AG09319 (cell line): ENCODE results near the gene KIAA1549.
"Not testable (repeated sequence)": the region's sequence is repeated elsewhere in the genome, so short reads cannot be mapped to it uniquely, and the experiment has no call there.

Experiments
- DNase-seq: peaks from one replicate; pipeline ENCODE4 v3.0.0-alpha.2; 2010; ENCODE audit warnings: low read depth; ENCODE audit errors: extremely low read depth
- TF ChIP-seq, protein P1 (sequence below): IDR thresholded peaks from 2 replicates; pipeline ENCODE4 v1.5.1; 2011; ENCODE audit warnings: low read depth, mild to moderate bottlenecking, inconsistent platforms, low read length, moderate library complexity

KIAA1549 gene

DNA sequence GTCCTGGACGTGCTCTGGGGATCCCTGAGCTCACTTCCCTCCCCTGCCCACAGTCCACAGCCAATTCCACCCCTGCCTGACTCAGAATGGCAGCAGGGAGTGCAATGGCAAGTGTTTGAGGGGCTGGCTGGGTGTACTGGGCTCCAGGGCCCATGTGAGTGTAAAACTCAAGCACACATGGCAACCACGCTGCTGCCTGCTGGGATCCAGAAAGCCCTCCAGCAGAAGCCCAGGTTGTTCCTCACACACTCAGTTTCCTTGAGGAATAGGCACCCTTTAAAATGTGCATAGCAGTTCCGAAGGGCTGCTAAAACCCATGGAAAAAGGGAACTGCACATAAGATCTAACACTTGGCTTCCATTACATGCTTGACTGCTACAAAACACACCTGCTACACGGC, 171.8 kb downstream of the KIAA1549 start:
- no peak for DNase-seq
- TF ChIP-seq, protein P1, sequence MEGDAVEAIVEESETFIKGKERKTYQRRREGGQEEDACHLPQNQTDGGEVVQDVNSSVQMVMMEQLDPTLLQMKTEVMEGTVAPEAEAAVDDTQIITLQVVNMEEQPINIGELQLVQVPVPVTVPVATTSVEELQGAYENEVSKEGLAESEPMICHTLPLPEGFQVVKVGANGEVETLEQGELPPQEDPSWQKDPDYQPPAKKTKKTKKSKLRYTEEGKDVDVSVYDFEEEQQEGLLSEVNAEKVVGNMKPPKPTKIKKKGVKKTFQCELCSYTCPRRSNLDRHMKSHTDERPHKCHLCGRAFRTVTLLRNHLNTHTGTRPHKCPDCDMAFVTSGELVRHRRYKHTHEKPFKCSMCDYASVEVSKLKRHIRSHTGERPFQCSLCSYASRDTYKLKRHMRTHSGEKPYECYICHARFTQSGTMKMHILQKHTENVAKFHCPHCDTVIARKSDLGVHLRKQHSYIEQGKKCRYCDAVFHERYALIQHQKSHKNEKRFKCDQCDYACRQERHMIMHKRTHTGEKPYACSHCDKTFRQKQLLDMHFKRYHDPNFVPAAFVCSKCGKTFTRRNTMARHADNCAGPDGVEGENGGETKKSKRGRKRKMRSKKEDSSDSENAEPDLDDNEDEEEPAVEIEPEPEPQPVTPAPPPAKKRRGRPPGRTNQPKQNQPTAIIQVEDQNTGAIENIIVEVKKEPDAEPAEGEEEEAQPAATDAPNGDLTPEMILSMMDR = no peak

DNA sequence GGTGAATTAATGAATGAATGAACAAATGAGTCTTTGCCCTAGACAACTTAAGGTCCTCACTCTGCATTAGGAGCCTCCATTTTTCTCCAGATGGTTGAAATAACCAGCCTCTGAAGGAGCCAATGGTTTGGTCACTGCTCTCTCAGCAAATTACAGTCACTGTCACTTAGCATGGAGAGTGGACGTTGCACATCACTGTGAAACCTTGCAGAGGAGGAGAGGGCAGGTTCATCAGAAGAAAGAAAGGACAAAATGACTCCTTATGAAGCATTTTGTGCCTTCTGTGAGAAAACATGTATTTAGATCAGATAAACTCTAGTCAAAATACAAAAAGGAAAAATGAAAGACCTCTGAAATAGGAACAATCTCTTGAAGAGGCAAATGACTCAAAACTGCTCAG, 176.6 kb downstream of the KIAA1549 start:
- TF ChIP-seq, protein P1 = no peak
- no peak for DNase-seq

DNA sequence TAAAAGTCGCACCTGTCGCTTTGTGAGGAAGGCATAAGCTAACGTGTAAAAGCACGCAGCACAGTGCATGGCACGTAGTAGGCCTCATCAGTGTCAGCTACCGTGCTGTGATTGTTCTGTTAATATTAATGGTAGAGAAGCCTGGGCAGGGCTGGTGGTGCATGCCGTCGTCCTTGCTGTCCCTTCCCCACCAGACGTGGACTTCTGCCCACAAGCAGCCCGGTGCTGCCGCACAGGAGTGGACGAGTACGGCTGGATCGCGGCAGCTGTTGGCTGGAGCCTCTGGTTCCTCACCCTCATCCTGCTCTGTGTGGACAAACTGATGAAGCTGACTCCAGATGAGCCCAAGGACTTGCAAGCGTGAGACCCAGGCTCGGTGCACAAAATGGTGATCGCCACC, 178.5 kb downstream of the KIAA1549 start:
- DNase-seq = no peak
- TF ChIP-seq, protein P1 = no peak

DNA sequence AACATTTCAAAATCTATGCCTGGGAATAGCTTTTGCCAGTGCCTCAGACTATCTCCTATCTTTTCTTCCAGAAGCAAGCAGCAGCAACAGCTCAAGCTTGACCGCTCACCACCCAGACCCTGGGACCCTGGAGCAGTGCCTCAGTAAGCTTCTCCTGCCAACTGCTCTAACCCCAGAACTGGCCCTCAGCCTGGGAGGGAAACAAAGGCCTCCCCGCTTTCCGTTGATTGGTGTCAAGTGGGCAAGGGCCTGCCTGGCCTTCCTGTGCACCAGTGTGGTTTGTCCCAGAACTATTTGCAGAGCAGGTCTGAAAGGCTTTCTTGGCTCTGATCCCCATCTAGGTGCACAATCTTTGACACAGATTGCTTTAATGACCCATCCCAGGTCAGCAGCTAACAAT, 179.9 kb downstream of the KIAA1549 start:
- TF ChIP-seq, protein P1 = no peak
- DNase-seq = no peak

DNA sequence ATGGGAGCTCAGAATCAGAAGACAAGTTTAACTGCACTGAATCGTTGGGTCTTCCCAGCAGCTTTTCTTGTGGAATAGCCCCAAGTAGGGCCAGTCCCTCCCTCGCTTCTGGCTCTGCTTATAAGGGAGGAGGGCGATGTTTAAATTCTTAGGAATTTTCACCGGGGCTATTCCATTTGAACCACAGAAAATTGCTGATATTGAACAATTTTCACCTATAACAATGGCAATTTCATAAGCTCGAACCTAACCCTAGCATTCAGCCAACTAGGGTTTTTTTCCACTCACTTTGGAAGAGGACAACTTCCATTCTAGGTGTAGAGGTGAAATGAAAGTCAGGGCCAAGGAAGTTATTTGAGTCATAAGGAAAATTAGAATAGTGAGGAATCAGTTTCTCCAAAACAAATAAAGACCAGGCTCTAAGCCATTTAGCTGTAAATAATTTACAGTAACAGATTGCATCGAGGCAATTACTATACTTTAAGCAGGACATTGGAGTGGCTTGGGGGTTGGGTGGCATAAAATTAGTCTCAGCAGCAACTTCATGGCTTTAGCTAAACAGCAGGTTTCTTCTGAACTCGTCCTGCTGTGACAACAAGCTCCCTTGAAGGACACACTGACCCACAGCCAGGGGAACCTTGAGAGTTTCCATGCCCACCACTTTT, 181.7 kb downstream of the KIAA1549 start:
- TF ChIP-seq, protein P1 = no peak
- DNase-seq = no peak

DNA sequence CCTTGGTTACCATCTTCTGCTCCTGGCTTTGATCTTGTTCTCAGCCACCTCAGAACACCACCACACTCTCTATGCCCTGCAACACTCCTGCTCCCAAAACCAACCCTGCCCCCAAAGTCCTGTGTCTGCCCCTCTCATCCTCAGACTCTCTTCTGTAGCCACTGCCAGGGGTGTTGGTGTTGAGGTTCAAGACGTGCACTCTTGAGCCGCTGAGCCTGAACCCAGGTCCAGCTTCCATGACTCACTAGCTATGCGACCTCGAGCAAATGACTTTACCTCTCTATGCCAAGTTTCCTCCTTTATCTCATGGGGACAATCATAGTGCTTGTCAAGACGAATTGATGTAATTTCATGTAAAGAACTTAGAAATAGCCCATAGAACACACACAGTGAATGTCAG, 182.4 kb downstream of the KIAA1549 start:
- TF ChIP-seq, protein P1 = no peak
- no peak for DNase-seq

DNA sequence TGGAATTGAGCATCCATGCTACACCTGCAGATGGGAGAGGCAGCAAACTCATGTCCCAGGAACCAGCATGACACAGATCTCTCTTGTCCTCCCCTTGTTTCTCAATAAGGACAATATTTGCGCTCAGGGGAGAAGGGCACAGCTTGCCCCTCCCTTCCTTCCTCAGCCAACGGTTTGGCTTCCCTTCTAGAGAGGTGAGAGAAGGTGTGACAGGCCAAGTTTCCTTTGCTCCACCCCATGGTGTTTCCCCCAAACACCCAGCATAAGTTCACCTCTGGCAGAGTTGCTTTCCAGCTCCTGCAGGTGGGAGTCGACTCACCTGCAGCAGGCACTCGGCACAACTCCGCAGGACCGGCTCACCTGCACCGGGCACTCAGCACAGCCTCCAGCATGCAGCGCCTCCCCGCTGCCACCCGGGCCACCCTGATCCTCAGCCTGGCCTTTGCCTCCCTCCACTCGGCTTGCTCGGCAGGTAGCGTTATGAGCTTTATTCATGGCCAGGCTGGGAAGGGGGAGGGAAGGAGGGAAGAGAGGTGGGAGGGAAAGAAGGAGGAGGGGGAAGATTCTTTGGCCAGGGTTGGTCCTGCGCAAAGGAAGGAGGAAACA, 183.4 kb downstream of the KIAA1549 start, which contains the start of the genes ATP6V0A4 and TMEM213:
Gene ATP6V0A4, minus strand, starts transcription at position 482 of the 606 bp plus-strand sequence. CDS start 26,949 bp downstream, outside the sequence.
Gene TMEM213, plus strand, starts transcription at position 280 of the 606 bp plus-strand sequence. Its CDS starts 111 bp downstream, at position 391.
- no peak for DNase-seq
- TF ChIP-seq, protein P1 = no peak

DNA sequence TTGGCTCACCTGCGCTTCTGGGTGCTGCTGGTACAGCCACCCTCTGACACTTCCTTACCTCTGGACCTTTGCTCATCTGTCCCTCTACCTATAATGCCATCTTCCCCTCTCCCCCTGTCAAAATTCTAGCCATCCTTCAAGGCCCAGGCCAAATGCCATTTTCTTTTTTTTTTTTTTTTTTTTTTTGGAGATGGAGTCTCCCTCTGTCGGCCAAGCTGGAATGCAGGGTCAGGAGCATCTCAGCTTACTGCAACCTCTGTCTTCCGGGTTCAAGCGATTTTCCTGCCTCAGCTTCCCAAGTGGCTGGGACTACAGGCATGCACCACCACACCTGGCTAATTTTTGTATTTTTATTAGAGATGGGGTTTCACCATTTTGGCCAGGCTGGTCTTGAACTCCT, 184.1 kb downstream of the KIAA1549 start:
- DNase-seq = not testable (repeated sequence)
